Measurements from ENCODE around the gene IRS2.

- TF ChIP-seq CREB1 (CRISPR knock-in tag; IDR thresholded peaks at IDR 0.05; ENCODE audit: low read depth) (no peak), CTCF (conservative IDR thresholded peaks at IDR 0.05; ENCODE audit: low read depth in 2 of 2) (no peak), JUNB (IDR thresholded peaks at IDR 0.05; ENCODE audit: unreplicated experiment) (no peak), REST (IDR thresholded peaks at IDR 0.05; ENCODE audit: unreplicated experiment) (no peak), POLR2AphosphoS5 (IDR thresholded peaks at IDR 0.05; ENCODE audit: low read depth) (no peak), ZNF331 (CRISPR knock-in tag; IDR thresholded peaks at IDR 0.05; ENCODE audit: low read depth) (no peak)
Observed at GRCh38 chr13:109724603-109725002, 61.8 kb downstream of the IRS2 start.

Measured in GM23338 (cell line).